HEK293T (cell line): Measurements from ENCODE around the gene DIPK1C.
A peak's percentile ranks its signal among the peaks of the same experiment; 100 is the strongest.
"Not testable (repeated sequence)": the region's sequence is repeated elsewhere in the genome, so short reads cannot be mapped to it uniquely, and the experiment has no call there.

Experiments used
- CTCF ChIA-PET: fragments of 350-600 bp; formaldehyde crosslinking; extraction: SDS; loops from one replicate; lab custom pipeline; 2021; ENCODE audit warnings: antibody characterized with exemption, inconsistent platforms; lab: Yijun Ruan, JAX
- POLR2A ChIA-PET: fragments of 350-600 bp; formaldehyde crosslinking; extraction: SDS; loops from one replicate; lab custom pipeline; 2020; ENCODE audit warnings: antibody characterized with exemption, inconsistent platforms; lab: Yijun Ruan, JAX
- DNase-seq: peaks from one replicate; pipeline ENCODE4 v3.0.0; 2012; ENCODE audit warnings: mixed read lengths; ENCODE audit errors: extremely low spot score
- ARNT ChIP-seq: fragments of 450-650 bp; IDR thresholded peaks from 2 replicates; pipeline ENCODE4 v1.6.1; 2017; ENCODE audit warnings: mild to moderate bottlenecking
- BHLHE40 ChIP-seq: fragments of 450-650 bp; IDR thresholded peaks from 2 replicates; pipeline ENCODE4 v1.6.1; 2016; ENCODE audit warnings: mild to moderate bottlenecking, moderate library complexity, borderline replicate concordance
- CTBP1 ChIP-seq: fragments of 450-650 bp; IDR thresholded peaks from 2 replicates; pipeline ENCODE4 v1.6.1; 2016; ENCODE audit warnings: borderline replicate concordance
- ELF4 ChIP-seq: fragments of 450-650 bp; IDR thresholded peaks from 2 replicates; pipeline ENCODE4 v1.6.1; 2017; ENCODE audit warnings: antibody characterized with exemption
- FOXA1 ChIP-seq: fragments of 450-650 bp; IDR thresholded peaks from 2 replicates; pipeline ENCODE4 v1.6.1; 2016; ENCODE audit warnings: mild to moderate bottlenecking
- FOXK2 ChIP-seq: fragments of 450-650 bp; IDR thresholded peaks from 2 replicates; pipeline ENCODE4 v1.6.1; 2016; ENCODE audit warnings: mild to moderate bottlenecking
- FOXM1 ChIP-seq: fragments of 450-650 bp; IDR thresholded peaks from 2 replicates; pipeline ENCODE4 v1.6.1; 2017; ENCODE audit warnings: mild to moderate bottlenecking, borderline replicate concordance
- HDGF ChIP-seq: fragments of 450-650 bp; IDR thresholded peaks from 2 replicates; pipeline ENCODE4 v1.6.1; 2017; ENCODE audit warnings: antibody characterized with exemption, borderline replicate concordance
- L3MBTL2 ChIP-seq: fragments of 450-650 bp; conservative IDR thresholded peaks from 2 replicates; pipeline ENCODE4 v1.6.1; 2016; ENCODE audit warnings: mild to moderate bottlenecking
- LEF1 ChIP-seq: fragments of 450-650 bp; IDR thresholded peaks from 2 replicates; pipeline ENCODE4 v1.6.1; 2017; ENCODE audit warnings: mild to moderate bottlenecking, borderline replicate concordance
- NFRKB ChIP-seq: fragments of 450-650 bp; IDR thresholded peaks from 2 replicates; pipeline ENCODE4 v1.6.1; 2016; ENCODE audit warnings: mild to moderate bottlenecking, moderate library complexity
- PKNOX1 ChIP-seq: fragments of 450-650 bp; IDR thresholded peaks from 2 replicates; pipeline ENCODE4 v1.6.1; 2016
- SP1 ChIP-seq: fragments of 450-650 bp; IDR thresholded peaks from 2 replicates; pipeline ENCODE4 v1.6.1; 2017
- SUZ12 ChIP-seq: fragments of 450-650 bp; IDR thresholded peaks from 2 replicates; pipeline ENCODE4 v1.6.1; 2016; ENCODE audit warnings: mild to moderate bottlenecking
- TARDBP ChIP-seq: fragments of 450-650 bp; IDR thresholded peaks from 2 replicates; pipeline ENCODE4 v1.6.1; 2016
- ZNF384 ChIP-seq: fragments of 450-650 bp; IDR thresholded peaks from 2 replicates; pipeline ENCODE4 v1.6.1; 2016

Gene DIPK1C

GRCh38 chr18:74457043-74457724 is at the start of gene DIPK1C:
Gene DIPK1C, minus strand, starts transcription at chr18:74457308. Its CDS starts 49 bp downstream, at chr18:74457259.
- TF ChIP-seq FOXM1 (no peak), ELF4 (no peak), SP1 (no peak), HDGF (no peak), LEF1 (no peak), FOXK2 (no peak), SUZ12 (no peak), CTBP1 (no peak), NFRKB (no peak), TARDBP (no peak), BHLHE40 (no peak), ARNT (no peak)
- ChIA-PET POLR2A (interaction anchor here (1.3 kb wide), 1 partner anchor 39 kb away, joined by 3 read pairs; the partner anchor contains the start of gene CNDP2), CTCF (no interaction called here)
- peak; percentile 25 for DNase-seq

GRCh38 chr18:74506448-74507084 is 49.5 kb upstream of the DIPK1C start:
- ChIA-PET POLR2A (no interaction called here), CTCF (no interaction called here)
- no peak for TF ChIP-seq CTBP1
- TF ChIP-seq L3MBTL2: no peak
- no peak for TF ChIP-seq HDGF
- TF ChIP-seq FOXA1: no peak
- no peak for TF ChIP-seq FOXM1
- no peak for TF ChIP-seq SP1
- no peak for TF ChIP-seq ARNT
- no peak for TF ChIP-seq NFRKB
- TF ChIP-seq ELF4: no peak
- no peak for TF ChIP-seq BHLHE40
- TF ChIP-seq PKNOX1: no peak
- no peak for DNase-seq

GRCh38 chr18:74505776-74506175 is 48.7 kb upstream of the DIPK1C start:
- ChIA-PET POLR2A (no interaction called here), CTCF (no interaction called here)
- TF ChIP-seq BHLHE40: no peak
- TF ChIP-seq FOXA1: no peak
- no peak for TF ChIP-seq CTBP1
- no peak for TF ChIP-seq SP1
- DNase-seq: no peak

DNA sequence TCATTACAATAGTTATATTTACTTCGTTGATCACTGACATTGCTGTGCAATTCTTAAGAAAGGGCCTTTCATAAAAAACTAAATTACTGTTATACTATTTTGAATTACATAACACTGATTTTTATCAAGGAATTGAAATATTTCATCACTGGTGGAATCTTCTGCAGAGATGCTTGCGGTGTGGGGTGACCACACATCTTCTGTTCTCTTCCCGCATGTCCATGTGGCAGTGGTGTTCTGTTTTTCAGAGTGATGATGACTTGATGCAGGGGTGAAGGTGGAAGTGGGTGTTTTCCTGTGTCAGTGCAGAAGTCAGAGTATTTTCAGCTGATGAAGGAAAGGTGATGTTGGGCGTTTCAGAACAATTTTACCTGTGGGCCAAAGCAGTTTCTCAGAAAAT is 46.0 kb upstream of the DIPK1C start:
- no peak for DNase-seq
- CTCF ChIA-PET: no interaction called here

DNA sequence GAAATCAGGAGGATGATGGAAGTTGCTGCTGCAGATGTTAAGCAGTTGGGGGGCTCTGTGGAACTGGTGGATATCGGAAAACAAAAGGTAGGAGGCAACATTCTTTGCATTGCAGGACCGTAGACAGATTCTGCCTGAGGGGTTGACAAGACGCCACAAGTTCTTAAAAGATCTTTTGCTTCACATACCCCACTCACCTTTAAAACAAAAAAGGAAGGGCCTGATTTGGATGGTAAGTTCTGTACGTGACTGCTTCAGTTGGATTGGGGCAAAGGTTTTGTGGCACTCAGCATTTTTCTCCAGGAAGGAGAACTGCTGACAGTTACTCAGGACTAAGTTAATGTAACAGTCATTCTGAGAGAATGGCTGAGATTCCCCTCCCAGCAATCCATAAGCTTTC is 44.3 kb upstream of the DIPK1C start:
- POLR2A ChIA-PET: no interaction called here
- TF ChIP-seq ELF4 (no peak), BHLHE40 (no peak), TARDBP (no peak), PKNOX1 (no peak), HDGF (no peak), LEF1 (no peak), FOXK2 (no peak), SUZ12 (no peak), ARNT (no peak), FOXA1 (no peak), L3MBTL2 (no peak), ZNF384 (no peak), SP1 (no peak), NFRKB (no peak), CTBP1 (no peak)
- CTCF ChIA-PET: interaction anchor here (0.5 kb wide), 1 partner anchor 348 kb away, joined by 3 read pairs; no protein-coding TSS in a partner anchor
- no peak for DNase-seq

More for the DNA sequence above, 46.0 kb upstream of the DIPK1C start:
- POLR2A ChIA-PET: no interaction called here
- TF ChIP-seq L3MBTL2 (no peak), ARNT (no peak), FOXM1 (no peak), CTBP1 (no peak), SP1 (no peak), TARDBP (no peak), LEF1 (no peak)

- CTCF ChIA-PET, DNase-seq, POLR2A ChIA-PET: not testable (repeated sequence)
Observed at GRCh38 chr18:74500774-74501173, 43.7 kb upstream of the DIPK1C start.

DNA sequence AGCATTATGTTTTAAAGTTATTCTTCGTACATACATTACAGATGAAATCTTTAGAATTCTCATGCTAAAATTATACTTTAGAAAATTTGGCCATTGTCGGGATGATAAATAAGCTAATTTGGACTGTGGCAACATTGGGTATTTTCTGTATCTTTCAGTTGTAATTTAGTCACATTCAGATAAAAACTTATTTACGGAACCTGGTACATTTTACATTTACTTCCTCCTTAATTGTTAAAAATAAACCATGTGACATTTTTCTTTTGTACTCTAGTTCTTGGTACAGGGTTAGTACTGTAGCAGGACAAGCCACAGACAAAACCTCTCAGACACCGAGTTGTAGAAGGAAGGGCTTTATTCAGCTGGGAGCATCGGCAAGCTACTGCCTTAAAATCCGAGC is 43.3 kb upstream of the DIPK1C start:
- TF ChIP-seq CTBP1 (no peak), L3MBTL2 (no peak)
- POLR2A ChIA-PET: no interaction called here
- no peak for DNase-seq
- CTCF ChIA-PET: no interaction called here
